BE2C (cell line): ENCODE data around the gene PATJ.

Source experiments
- DNase-seq: peaks from one replicate; pipeline ENCODE4 v3.0.0-alpha.2; 2020
- H3K27me3 ChIP-seq: fragments of 250-450 bp; sonication (Bioruptor Pico); 2 replicates; pipeline ENCODE4 v1.5.1; 2020; ENCODE audit warnings: mild to moderate bottlenecking
- H3K36me3 ChIP-seq: fragments of 250-450 bp; sonication (Bioruptor Pico); 2 replicates; pipeline ENCODE4 v1.5.1; 2020; ENCODE audit warnings: mild to moderate bottlenecking
- H3K4me1 ChIP-seq: fragments of 250-450 bp; sonication (Bioruptor Pico); 2 replicates; pipeline ENCODE4 v1.5.1; 2020
- H3K4me3 ChIP-seq: 2 replicates; pipeline ENCODE4 v1.5.1; 2011; ENCODE audit warnings: low read depth, low read length
- H3K9me3 ChIP-seq: fragments of 250-450 bp; sonication (Bioruptor Pico); 2 replicates; pipeline ENCODE4 v1.5.1; 2020
- TF ChIP-seq, protein P1 (sequence below): IDR thresholded peaks from 2 replicates; pipeline ENCODE4 v1.5.1; 2012; ENCODE audit warnings: mild to moderate bottlenecking, low read depth, low read length

The PATJ gene

DNA sequence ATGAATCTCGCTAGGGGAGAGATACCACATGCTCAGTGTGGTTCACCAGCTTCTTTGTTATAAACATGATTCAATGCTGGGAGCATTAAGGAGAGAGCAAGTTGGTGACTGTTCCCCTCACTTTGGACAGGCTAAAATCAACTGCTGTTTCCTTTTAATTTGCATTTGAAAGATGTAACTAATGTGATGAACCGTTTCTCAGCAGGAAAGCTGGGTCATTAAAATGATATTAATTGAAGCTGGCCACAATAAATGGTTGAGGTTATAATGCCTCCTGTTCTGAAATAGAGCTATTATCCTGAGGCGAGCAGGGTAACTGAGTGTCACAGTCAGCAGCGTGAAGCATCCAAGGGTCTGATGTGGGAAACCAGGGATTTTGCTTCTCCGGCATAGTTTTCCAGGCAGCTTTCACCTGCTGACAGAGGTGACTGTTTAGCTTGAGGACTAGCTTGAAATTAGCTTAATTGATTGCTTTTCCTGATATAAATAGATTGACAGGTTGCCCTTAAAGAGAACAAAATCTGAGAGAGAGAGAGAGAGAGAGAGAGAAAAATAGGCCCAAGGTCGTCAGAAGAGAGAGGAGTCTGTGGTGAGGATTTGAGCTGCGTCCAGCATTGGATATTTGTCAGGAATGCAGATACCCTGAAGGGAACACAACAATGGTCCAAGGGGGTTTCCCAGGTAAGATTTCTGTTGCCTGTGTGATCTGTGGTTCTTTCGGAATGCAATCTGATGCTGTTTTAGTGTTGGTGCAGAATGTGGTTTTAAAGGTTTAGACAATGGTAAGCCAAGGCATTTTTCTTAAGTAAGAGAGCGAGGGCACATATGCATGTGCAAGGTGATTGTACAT, 209.7 kb downstream of the PATJ start:
- Histone ChIP-seq H3K27me3 (no peaks in the 10 kb centered on the region), H3K4me3 (no peak overlapping the region), H3K9me3 (no peaks in the 10 kb centered on the region), H3K36me3 (no peaks in the 10 kb centered on the region), H3K4me1 (no peaks in the 10 kb centered on the region)
- DNase-seq, result no peak
- TF ChIP-seq, protein P1, sequence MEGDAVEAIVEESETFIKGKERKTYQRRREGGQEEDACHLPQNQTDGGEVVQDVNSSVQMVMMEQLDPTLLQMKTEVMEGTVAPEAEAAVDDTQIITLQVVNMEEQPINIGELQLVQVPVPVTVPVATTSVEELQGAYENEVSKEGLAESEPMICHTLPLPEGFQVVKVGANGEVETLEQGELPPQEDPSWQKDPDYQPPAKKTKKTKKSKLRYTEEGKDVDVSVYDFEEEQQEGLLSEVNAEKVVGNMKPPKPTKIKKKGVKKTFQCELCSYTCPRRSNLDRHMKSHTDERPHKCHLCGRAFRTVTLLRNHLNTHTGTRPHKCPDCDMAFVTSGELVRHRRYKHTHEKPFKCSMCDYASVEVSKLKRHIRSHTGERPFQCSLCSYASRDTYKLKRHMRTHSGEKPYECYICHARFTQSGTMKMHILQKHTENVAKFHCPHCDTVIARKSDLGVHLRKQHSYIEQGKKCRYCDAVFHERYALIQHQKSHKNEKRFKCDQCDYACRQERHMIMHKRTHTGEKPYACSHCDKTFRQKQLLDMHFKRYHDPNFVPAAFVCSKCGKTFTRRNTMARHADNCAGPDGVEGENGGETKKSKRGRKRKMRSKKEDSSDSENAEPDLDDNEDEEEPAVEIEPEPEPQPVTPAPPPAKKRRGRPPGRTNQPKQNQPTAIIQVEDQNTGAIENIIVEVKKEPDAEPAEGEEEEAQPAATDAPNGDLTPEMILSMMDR, result no peak

DNA sequence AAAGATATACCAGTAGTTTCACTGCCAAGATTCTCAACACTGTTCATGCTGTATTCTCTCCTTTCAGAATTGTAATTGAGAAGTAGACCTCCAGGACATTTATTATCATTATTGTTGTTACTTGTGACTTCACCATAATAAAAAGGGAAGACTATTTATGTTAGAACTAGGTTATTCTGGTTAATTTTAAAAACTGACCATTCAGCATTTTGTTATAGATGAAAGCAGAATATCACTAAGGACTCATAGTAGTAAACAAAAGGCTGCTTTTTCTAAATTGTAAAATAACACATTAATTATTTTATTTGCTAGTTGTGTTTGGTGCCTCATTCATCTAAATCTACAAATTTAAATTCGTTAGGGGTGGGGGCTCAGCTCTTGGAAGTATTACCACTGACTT, 210.4 kb downstream of the PATJ start:
- H3K4me3 ChIP-seq, result no peak overlapping the region
- DNase-seq, result no peak
- TF ChIP-seq, protein P1, result no peak

DNA sequence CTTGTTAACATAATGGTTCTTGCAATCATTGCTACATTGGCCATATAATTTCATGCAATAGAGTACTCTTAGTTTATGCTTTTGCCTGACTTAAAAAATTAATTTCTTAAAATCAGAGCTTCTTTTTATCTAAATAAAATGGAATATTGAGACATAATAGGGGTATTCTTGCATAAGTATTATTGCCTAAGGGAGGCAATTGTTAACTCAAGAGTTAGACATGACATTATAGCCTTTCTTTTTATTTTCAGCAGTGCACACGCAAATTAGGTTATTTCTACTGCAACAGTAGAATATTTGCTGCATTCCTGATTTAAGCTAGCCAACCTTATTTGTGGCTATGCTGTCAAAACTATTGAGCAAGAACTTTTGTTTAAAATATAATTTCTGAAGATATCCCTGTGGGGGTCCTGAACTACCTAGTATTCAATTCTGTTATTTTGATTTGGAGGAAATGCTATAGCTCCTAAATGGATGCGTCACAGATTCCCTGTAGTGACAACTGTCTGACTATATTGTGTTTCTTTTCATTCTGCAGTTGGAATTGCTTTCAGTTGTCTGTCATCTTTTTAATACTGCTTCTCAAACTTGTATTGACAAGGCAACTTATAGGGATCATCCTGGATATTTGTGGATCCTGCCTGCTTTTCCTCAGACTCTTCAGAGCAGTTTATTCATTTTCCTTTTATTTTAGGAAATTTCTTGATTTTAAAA, 211.0 kb downstream of the PATJ start:
- no peak for DNase-seq
- Histone ChIP-seq H3K36me3 (no peaks in the 10 kb centered on the region), H3K27me3 (no peaks in the 10 kb centered on the region), H3K4me1 (no peaks in the 10 kb centered on the region), H3K9me3 (no peaks in the 10 kb centered on the region), H3K4me3 (no peak overlapping the region)
- TF ChIP-seq, protein P1, result no peak

More for the DNA sequence above, 210.4 kb downstream of the PATJ start:
- Histone ChIP-seq H3K36me3 (no peaks in the 10 kb centered on the region), H3K9me3 (no peaks in the 10 kb centered on the region), H3K27me3 (no peaks in the 10 kb centered on the region), H3K4me1 (no peaks in the 10 kb centered on the region)

DNA sequence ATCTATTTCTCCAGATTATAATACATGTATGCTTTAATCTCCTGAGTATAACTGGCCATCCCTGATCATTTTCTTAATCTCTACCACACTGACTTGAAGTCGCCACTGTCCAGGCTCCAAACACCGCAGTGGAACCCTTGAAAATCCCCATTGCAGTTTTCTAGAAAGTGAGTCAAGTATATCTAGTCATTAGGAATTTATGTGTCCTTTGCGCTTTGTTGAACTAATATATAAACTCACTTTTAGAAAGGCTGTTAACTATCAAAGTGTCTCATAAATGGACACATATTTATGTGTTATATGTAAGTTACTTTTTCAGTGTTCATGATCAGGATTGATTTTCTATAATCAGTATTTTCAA, 211.5 kb downstream of the PATJ start:
- Histone ChIP-seq H3K4me1 (no peaks in the 10 kb centered on the region), H3K27me3 (no peaks in the 10 kb centered on the region), H3K9me3 (no peaks in the 10 kb centered on the region), H3K36me3 (no peaks in the 10 kb centered on the region), H3K4me3 (no peak overlapping the region)
- DNase-seq, result no peak
- TF ChIP-seq, protein P1, result no peak

DNA sequence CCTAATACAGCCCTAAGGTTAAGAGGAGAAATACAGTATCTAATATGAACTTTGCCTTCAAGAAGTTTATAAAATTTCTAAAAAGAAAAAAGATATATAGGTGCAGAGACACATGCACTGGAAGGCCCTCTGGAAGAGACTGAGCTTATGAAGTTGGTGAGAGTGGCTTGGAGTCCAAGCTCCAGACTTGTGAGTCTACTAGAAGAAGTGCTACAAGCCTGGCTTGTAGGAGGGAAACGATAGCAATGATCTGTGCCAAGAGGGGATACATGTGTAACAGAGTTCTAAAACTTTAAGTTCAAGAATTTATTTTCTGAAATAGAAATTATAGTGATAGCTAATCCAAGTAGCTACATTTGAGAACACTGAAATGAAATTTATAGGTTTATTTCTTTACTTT, 213.0 kb downstream of the PATJ start:
- no peak overlapping the region for H3K4me3 ChIP-seq
- H3K27me3 ChIP-seq, result no peaks in the 10 kb centered on the region
- TF ChIP-seq, protein P1, result no peak
- H3K9me3 ChIP-seq, result no peaks in the 10 kb centered on the region
- DNase-seq, result no peak
- no peaks in the 10 kb centered on the region for H3K36me3 ChIP-seq
- H3K4me1 ChIP-seq, result no peaks in the 10 kb centered on the region
